ENCODE measurements around the gene GPR21.

GPR21 gene

DNA sequence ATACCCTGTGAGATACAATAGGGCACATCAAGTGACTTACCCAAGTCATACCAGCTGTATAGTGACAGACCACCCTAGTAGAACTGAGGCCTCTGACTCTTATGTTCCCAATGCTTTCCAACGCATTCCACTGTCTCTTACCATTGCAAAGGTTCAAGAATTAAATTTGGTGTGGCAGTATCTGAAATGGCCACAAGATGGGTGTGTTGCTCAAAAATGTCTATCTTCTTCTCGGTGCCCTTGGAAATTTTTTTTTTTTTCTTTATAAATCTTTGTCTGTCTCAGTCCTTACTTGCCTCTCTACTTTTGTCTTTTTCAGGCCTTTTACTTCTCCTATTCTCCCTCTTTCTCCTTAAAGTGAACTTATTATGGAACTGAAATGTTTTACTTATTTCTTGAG lies 48.4 kb downstream of the GPR21 start:
- no peak overlapping the region for H3K4me3 ChIP-seq (ENCODE audit: extremely low read depth, insufficient read depth, low read length, poor library complexity, severe bottlenecking)
- peaks cover 68% of the 10 kb centered on the region for H3K36me3 ChIP-seq (ENCODE audit: control insufficient read depth, insufficient read depth, low read length)
- WGBS, 2 experiments (ENCODE audit: insufficient coverage in 2 of 2): no CpG with 5 or more reads among the region's 2 CpGs
- H3K4me1 ChIP-seq (ENCODE audit: control insufficient read depth, insufficient read depth, low read length, poor library complexity, severe bottlenecking): no peaks in the 10 kb centered on the region
- H3K9me3 ChIP-seq (ENCODE audit: control insufficient read depth, low read length): no peaks in the 10 kb centered on the region
- H3K27ac ChIP-seq (ENCODE audit: low read depth, low read length, severe bottlenecking): no peak overlapping the region

DNA sequence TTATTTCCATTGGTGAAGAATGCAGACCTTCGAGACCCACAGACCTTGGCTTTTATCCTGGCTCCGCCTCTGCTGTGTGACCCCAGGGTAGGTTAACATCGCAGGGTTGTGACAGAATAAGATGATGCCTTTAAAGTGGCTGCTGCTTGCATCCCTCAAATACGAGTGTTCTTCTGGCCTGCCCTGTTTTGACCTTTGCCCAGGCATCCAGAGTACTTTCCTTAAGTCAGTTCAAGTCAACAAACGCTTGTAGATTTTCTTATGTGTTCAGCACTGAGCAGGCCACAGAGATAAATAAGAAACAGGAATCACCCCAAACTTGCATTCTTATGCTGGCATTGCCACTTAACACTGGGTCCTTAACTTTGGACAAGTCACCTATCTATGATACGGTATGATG lies 50.2 kb downstream of the GPR21 start:
- no peaks in the 10 kb centered on the region for H3K4me1 ChIP-seq (ENCODE audit: control insufficient read depth, insufficient read depth, low read length, poor library complexity, severe bottlenecking)
- no peak overlapping the region for H3K27ac ChIP-seq (ENCODE audit: low read depth, low read length, severe bottlenecking)
- H3K9me3 ChIP-seq (ENCODE audit: control insufficient read depth, low read length): no peaks in the 10 kb centered on the region
- H3K4me3 ChIP-seq (ENCODE audit: extremely low read depth, insufficient read depth, low read length, poor library complexity, severe bottlenecking): no peak overlapping the region
- 90 to 95% methylated on average over 4 to 6 of the region's 6 CpGs for WGBS, 2 experiments (ENCODE audit: insufficient coverage in 2 of 2)
- peaks cover 72% of the 10 kb centered on the region for H3K36me3 ChIP-seq (ENCODE audit: control insufficient read depth, insufficient read depth, low read length)

DNA sequence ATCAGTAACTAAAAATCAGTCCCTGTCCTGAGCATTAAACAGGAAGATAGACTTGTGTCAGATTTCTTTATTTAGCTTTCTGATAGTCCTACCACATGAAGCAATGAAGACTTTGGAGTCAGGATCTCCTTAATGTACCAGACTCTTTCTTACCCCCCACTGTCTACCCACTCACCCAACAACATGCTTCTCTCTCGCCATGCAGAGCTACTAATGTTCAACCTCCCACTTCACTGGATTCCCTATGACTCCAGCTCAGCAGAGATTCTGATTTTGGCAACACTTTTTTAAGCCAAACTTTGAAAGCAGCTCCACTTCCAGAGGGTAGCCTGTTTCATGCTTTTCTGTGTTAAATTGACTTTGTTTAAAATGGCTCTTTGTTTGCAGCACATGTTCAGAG lies 50.8 kb downstream of the GPR21 start:
- no peak overlapping the region for H3K27ac ChIP-seq (ENCODE audit: low read depth, low read length, severe bottlenecking)
- no peaks in the 10 kb centered on the region for H3K9me3 ChIP-seq (ENCODE audit: control insufficient read depth, low read length)
- 91 to 100% methylated on average over 1 of the region's 1 CpG for WGBS, 2 experiments (ENCODE audit: insufficient coverage in 2 of 2)
- H3K4me3 ChIP-seq (ENCODE audit: extremely low read depth, insufficient read depth, low read length, poor library complexity, severe bottlenecking): no peak overlapping the region
- peaks cover 69% of the 10 kb centered on the region for H3K36me3 ChIP-seq (ENCODE audit: control insufficient read depth, insufficient read depth, low read length)
- no peaks in the 10 kb centered on the region for H3K4me1 ChIP-seq (ENCODE audit: control insufficient read depth, insufficient read depth, low read length, poor library complexity, severe bottlenecking)
